ENCODE results near the gene HERC3. TPM values are rescaled to one million over a fixed set of nuclear protein-coding genes. Genes with fewer than 3 reads are reported as not detected.

The HERC3 gene
- total RNA-seq, 2 experiments from 2014 or later: 59.7 to 66.4 TPM

DNA sequence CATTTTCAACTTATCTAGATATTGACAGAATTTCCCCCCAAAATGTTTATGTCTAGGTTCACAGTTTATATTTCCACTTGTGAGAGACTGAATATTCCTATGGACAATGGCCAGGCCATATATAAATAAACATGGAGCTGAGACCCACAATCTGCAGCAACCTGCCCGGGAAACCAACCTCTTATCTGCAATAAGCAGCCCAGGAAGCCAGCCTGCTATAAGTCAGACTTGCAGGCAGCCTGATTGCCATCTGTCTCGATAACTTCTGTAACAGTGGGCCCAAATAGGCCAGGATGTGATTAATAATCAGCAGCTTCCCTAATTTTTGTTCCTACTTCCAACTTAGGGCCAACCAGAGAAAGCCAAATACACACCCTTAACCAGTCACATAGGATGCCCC lies 110.5 kb downstream of the HERC3 start:
- Mint-ChIP-seq H3K36me3 (ENCODE audit: low read depth) (peaks cover 29% of the 10 kb centered on the region), H3K27me3 (no peaks in the 10 kb centered on the region), H3K4me3 (no peak overlapping the region), H3K27ac (no peak overlapping the region), H3K4me1 (ENCODE audit: low read depth) (peaks cover 8% of the 10 kb centered on the region), H3K9me3 (peaks cover 2% of the 10 kb centered on the region)
- ChIA-PET CTCF (interaction anchor here (1.5 kb wide), 1 partner anchor 163 kb away, joined by 8 read pairs; no protein-coding TSS in a partner anchor), POLR2A (no interaction called here)
- no peak for TF ChIP-seq CTCF (IDR thresholded peaks at IDR 0.05)
- ATAC-seq (no peak), DNase-seq (no peak)
- intact Hi-C loops (cut with micrococcal nuclease): no loop called here

GRCh38 chr4:88705223-88705622 lies 112.9 kb downstream of the HERC3 start:
- Mint-ChIP-seq H3K9me3 (no peaks in the 10 kb centered on the region), H3K27ac (no peak overlapping the region), H3K36me3 (ENCODE audit: low read depth) (peaks cover 38% of the 10 kb centered on the region), H3K4me3 (no peak overlapping the region), H3K4me1 (ENCODE audit: low read depth) (peaks cover 2% of the 10 kb centered on the region), H3K27me3 (no peaks in the 10 kb centered on the region)
- intact Hi-C loops (cut with micrococcal nuclease): no loop called here
- no peak for TF ChIP-seq CTCF (IDR thresholded peaks at IDR 0.05)
- ATAC-seq (no peak), DNase-seq (no peak)
- ChIA-PET CTCF (interaction anchor here (1.4 to 1.7 kb wide), 2 partner anchors 33 to 166 kb away, joined by 3 to 4 read pairs; no protein-coding TSS in a partner anchor), POLR2A (no interaction called here)

GRCh38 chr4:88705805-88706492 lies 113.7 kb downstream of the HERC3 start:
- ChIA-PET CTCF (interaction anchor here (0.8 to 1.7 kb wide), 5 partner anchors 29 to 166 kb away, joined by 3 to 4 read pairs (median 3); no protein-coding TSS in a partner anchor), POLR2A (no interaction called here)
- DNase-seq (no peak), ATAC-seq (no peak)
- Mint-ChIP-seq H3K27me3 (no peaks in the 10 kb centered on the region), H3K27ac (no peak overlapping the region), H3K9me3 (peaks cover 1% of the 10 kb centered on the region), H3K4me1 (ENCODE audit: low read depth) (peaks cover 2% of the 10 kb centered on the region), H3K36me3 (ENCODE audit: low read depth) (peaks cover 41% of the 10 kb centered on the region), H3K4me3 (no peak overlapping the region)
- no peak for TF ChIP-seq CTCF (IDR thresholded peaks at IDR 0.05)
- intact Hi-C loops (cut with micrococcal nuclease): no loop called here

DNA sequence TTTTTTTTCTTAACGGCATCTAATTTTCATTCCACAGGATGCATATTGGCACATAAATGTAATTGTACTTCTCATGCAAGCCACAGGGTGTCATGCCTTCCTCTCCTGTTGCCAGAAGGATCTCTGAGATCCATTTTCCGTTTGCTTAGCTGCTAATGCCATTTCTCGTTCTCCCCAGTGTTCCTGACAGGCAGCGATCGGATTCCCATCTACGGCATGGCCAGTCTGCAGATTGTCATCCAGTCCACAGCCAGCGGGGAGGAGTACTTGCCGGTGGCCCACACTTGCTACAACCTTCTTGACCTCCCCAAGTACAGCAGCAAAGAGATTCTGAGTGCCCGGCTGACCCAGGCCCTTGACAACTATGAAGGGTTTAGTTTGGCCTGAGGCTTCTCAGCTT lies 114.3 kb downstream of the HERC3 start:
- no peak for TF ChIP-seq CTCF (IDR thresholded peaks at IDR 0.05)
- no peak for ATAC-seq
- Mint-ChIP-seq H3K27me3 (no peaks in the 10 kb centered on the region), H3K4me1 (ENCODE audit: low read depth) (peaks cover 2% of the 10 kb centered on the region), H3K36me3 (ENCODE audit: low read depth) (peaks cover 43% of the 10 kb centered on the region), H3K27ac (no peak overlapping the region), H3K4me3 (no peak overlapping the region), H3K9me3 (peaks cover 3% of the 10 kb centered on the region)
- DNase-seq: no peak
- CTCF ChIA-PET: interaction anchor here (1.1 to 1.4 kb wide), 2 partner anchors 47 to 167 kb away, joined by 3 read pairs; no protein-coding TSS in a partner anchor
- POLR2A ChIA-PET: no interaction called here
- intact Hi-C loops (cut with micrococcal nuclease): no loop called here

DNA sequence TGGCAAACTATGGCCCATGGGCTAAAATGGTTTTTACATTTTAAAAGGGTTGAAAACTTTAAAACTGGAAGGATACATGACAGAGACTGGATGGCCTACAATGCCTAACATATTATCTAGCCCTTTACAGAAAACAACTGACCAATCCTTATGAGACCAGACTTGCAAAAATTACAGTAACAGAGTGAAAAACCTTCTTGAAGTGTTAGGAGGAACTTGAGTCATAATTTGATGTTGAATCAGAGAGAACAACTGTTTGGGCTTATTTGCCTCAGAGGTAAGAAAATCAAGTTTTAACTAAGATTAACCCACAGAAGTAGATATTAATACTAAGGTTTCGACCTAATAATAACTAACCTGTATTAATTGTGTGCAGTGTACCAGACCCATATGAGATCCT lies 117.7 kb downstream of the HERC3 start:
- no peak for TF ChIP-seq CTCF (IDR thresholded peaks at IDR 0.05)
- ATAC-seq: peak; percentile 27
- H3K27me3 Mint-ChIP-seq: no peaks in the 10 kb centered on the region

More for the DNA sequence above, 117.7 kb downstream of the HERC3 start:
- Mint-ChIP-seq H3K4me3 (no peak overlapping the region), H3K4me1 (ENCODE audit: low read depth) (peaks cover 2% of the 10 kb centered on the region), H3K9me3 (peaks cover 6% of the 10 kb centered on the region), H3K36me3 (ENCODE audit: low read depth) (peaks cover 62% of the 10 kb centered on the region), H3K27ac (no peak overlapping the region)
- no peak for DNase-seq
- ChIA-PET CTCF (interaction anchor here (1.2 kb wide), 1 partner anchor 37 kb away, joined by 3 read pairs; no protein-coding TSS in a partner anchor), POLR2A (no interaction called here)
- intact Hi-C loops (cut with micrococcal nuclease): no loop called here
